Measurements from ENCODE around the gene FCRLB. TPM values are rescaled to one million over a fixed set of nuclear protein-coding genes. Genes with fewer than 3 reads are reported as not detected.
A peak's percentile ranks its signal among the peaks of the same experiment; 100 is the strongest.

The FCRLB gene
- total and polyA plus RNA-seq, 2 experiments from 2014 or later = 0.37 to 0.56 TPM

GRCh38 chr1:161728376-161729226 is 7.3 kb downstream of the FCRLB start:
- no peak overlapping the region for H3K27ac ChIP-seq (ENCODE audit: low read depth)
- H3K36me3 ChIP-seq (ENCODE audit: insufficient read depth) = no peaks in the 10 kb centered on the region
- H3K4me2 ChIP-seq = peak overlapping the region; percentile 89; the same call in 1 of the 2 replicates
- peak overlapping the region; percentile 85; the same call in 2 of the 3 replicates for H3K4me3 Mint-ChIP-seq
- TF ChIP-seq ZNF331 (CRISPR knock-in tag; IDR thresholded peaks at IDR 0.05; ENCODE audit: low read depth) (no peak), JUNB (IDR thresholded peaks at IDR 0.05; ENCODE audit: unreplicated experiment) (no peak), ETS1 (IDR thresholded peaks at IDR 0.05) (no peak), NANOG (IDR thresholded peaks at IDR 0.05; ENCODE audit: borderline replicate concordance) (no peak), EZH2 (IDR thresholded peaks at IDR 0.05; ENCODE audit: low read depth, unreplicated experiment) (no peak), POLR2AphosphoS5 (IDR thresholded peaks at IDR 0.05; ENCODE audit: low read depth) (no peak), ZNF462 (CRISPR knock-in tag; IDR thresholded peaks at IDR 0.05) (no peak), REST (IDR thresholded peaks at IDR 0.05; ENCODE audit: unreplicated experiment) (no peak), CTCF (conservative IDR thresholded peaks at IDR 0.05; ENCODE audit: low read depth in 2 of 2) (no peak), ZNF114 (CRISPR knock-in tag; IDR thresholded peaks at IDR 0.05) (no peak), STAT1 (IDR thresholded peaks at IDR 0.05; ENCODE audit: unreplicated experiment) (no peak), EZH2phosphoT487 (IDR thresholded peaks at IDR 0.05; ENCODE audit: unreplicated experiment) (no peak), CREB1 (CRISPR knock-in tag; IDR thresholded peaks at IDR 0.05; ENCODE audit: low read depth) (no peak)
- no peak overlapping the region for H2AFZ ChIP-seq
- no peaks in the 10 kb centered on the region for H4K20me1 ChIP-seq (replicated peaks; ENCODE audit: insufficient read depth)
- no peak for ATAC-seq
- H3K4me1 ChIP-seq (ENCODE audit: insufficient read depth) = peaks cover 22% of the 10 kb centered on the region
- no peaks in the 10 kb centered on the region for H3K79me2 ChIP-seq (replicated peaks; ENCODE audit: insufficient read depth)
- H3K27ac Mint-ChIP-seq = no peak overlapping the region; the same call in 1 of the 2 replicates
- DNase-seq (ENCODE audit: low spot score) = no peak
- no peaks in the 10 kb centered on the region; the same call in 2 of the 3 replicates for H3K9me3 Mint-ChIP-seq
- peaks cover 48% of the 10 kb centered on the region for H3K27me3 ChIP-seq (ENCODE audit: insufficient read depth)
- peaks cover 37% of the 10 kb centered on the region for H3K27me3 Mint-ChIP-seq (ENCODE audit: insufficient read depth, low read depth, poor library complexity)
- H3K36me3 Mint-ChIP-seq (ENCODE audit: low read depth) = no peaks in the 10 kb centered on the region
- no peaks in the 10 kb centered on the region for H3K9me2 ChIP-seq (ENCODE audit: insufficient read depth)
- peaks cover 31% of the 10 kb centered on the region for H3K4me1 Mint-ChIP-seq
- no peak overlapping the region for H3K4me3 ChIP-seq
- H3F3A ChIP-seq (replicated peaks; ENCODE audit: low read depth) = no peaks in the 10 kb centered on the region

All from GM23338 (cell line).